ENCODE data around the gene SNHG17.

GRCh38 chr20:38466171-38466570 is 31.0 kb upstream of the SNHG17 start:
- TF ChIP-seq CTCF (IDR thresholded peaks at IDR 0.05): no peak
- TF ChIP-seq POLR2A (IDR thresholded peaks at IDR 0.05): no peak
